DMS79 (cell line): Measurements from ENCODE around the gene OR4Q2.
"Not testable (repeated sequence)": the region's sequence is repeated elsewhere in the genome, so short reads cannot be mapped to it uniquely, and the experiment has no call there.

Experiments used
- DNase-seq: peaks from one replicate; lab custom pipeline; 2025; lab: John Stamatoyannopoulos, UW

The OR4Q2 gene

GRCh38 chr14:20001863-20002262 lies at the start of gene OR4Q2:
Gene OR4Q2, plus strand, starts transcription at chr14:20002163.
- no peak for DNase-seq

DNA sequence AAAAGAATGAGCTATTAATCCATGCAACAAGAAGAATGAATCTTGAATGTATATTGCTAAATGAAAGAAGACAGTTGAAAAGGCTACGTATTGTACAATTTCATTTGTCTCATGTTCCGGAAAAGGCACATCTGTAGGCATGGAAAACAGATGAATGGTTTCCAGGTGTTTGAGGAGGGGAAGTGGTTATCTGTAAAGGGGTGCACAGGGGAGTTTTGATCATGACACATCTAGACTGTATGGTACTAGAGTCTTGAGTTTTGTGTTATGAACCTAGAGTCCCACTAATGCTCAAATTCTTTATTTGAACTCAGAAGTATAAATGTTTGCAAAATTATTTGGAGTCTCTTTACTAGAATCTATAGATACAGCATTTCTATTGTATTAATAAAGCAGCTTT lies 32.2 kb upstream of the OR4Q2 start:
- DNase-seq = not testable (repeated sequence)

GRCh38 chr14:19974844-19975243 lies 27.1 kb upstream of the OR4Q2 start:
- no peak for DNase-seq

DNA sequence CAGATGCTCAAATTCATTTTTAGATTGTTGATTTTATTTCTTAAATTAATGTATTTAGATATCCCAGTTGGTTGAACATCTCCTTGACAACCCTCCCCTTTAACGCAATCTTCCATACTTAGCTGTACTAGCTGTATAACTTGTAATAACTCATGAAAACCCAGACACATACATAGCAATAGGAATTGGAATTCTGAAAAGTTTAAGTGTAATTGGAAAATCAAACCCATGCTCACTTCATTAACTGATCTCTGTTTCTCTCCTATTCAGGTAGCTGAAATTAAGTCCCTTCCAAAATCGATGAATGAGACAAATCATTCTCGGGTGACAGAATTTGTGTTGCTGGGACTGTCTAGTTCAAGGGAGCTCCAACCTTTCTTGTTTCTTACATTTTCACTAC lies 26.7 kb upstream of the OR4Q2 start, which contains the start of gene OR4K15:
Gene OR4K15, plus strand, starts transcription at position 301 of the 400 bp plus-strand sequence. Its CDS starts 0 bp downstream, at position 301.
- no peak for DNase-seq

- no peak for DNase-seq
Observed at GRCh38 chr14:19993438-19993837, 8.5 kb upstream of the OR4Q2 start.

GRCh38 chr14:20002319-20002718 lies 356 bp downstream of the OR4Q2 start:
- no peak for DNase-seq

GRCh38 chr14:20008156-20008555 lies 6.2 kb downstream of the OR4Q2 start:
- DNase-seq = no peak

DNA sequence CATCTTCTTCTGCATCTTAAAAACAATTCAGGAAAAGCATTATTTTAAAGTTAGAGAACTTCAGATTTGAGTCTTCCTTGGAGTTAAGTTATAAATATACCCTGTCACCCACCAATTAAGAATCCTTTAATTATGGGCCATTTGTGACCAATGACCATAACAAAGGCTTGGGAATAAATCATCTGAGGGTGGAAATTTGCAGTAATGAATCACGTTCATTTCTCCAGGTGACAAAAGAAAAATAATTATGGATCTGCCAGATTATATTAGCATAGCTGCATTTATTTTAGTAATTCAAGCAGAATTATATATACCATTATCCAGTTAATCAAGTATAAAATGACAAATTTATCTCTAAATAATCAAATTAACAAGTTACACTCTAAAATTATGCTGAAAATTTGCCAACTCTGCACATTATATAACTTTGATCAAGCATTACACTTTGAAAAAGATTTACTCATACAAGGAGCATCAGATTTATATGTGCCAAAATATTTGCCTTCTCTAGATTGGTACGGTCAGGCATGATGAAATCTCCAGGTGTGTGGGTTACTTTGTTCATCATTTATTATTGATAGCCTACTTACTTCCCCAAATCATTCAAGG lies 17.4 kb downstream of the OR4Q2 start, which contains the start of gene OR4K14:
Gene OR4K14, minus strand, starts transcription at position 51 of the 609 bp plus-strand sequence. CDS start 4,114 bp downstream, outside the sequence.
- DNase-seq = no peak

DNA sequence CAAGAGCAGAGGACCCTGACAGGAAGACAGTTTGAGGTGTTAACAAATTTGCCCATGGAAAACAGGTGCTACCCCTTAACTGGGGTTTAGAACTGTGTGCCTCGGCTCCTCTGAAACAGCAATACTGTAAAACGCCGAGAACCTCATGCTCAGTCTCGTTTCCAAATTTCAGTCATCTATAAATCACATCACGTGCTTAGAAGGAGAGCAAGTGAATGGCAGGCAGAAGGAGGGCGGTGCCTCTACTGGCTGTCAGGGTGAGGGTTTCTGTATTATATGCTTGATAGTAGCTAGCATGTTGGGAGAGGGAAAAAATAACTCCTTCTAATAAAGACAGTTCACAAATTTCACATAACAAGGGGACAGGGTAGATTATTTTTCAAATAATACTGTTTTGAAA lies 29.1 kb downstream of the OR4Q2 start:
- DNase-seq = no peak

- DNase-seq = no peak
Observed at GRCh38 chr14:20035449-20035848, 33.5 kb downstream of the OR4Q2 start.

DNA sequence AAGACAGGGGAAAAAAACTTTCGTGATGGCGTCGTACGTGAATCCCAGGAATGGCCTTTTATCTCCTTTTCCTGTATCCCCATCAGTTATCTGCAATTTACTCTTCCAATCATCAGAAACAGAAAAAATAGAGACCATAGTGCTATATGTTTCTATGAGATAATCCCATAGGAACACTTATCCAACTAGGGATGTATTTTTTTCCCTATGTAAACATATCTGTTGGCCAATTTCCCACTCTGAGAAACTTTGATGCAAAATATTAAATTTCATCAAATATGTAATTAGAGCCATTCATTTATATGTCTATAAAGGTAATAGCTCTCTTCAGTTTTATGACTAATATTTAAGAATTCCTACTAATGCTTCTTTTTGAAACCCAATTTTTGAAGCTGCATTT lies 34.0 kb downstream of the OR4Q2 start, which contains the start of gene OR4K13:
Gene OR4K13, minus strand, starts transcription at position 101 of the 400 bp plus-strand sequence. CDS start 1,280 bp downstream, outside the sequence.
- DNase-seq = no peak

DNA sequence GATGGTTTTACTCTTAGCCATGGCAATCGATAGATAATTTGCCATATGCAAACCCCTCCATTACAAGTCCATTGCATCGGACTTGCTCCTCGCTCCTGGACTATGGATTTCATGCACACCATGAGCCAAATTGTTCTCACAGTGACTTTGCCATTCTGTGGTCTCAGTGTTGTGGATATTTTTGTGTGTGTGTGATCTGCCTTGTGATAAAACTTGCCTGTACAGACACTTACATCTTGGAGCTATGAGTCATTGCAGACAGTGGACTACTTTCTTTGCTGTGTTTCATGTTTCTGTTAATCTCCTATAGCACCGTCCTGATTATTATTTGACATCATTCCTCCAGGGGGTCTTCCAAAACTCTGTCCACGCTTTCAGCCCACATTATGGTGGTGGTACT lies 42.3 kb downstream of the OR4Q2 start:
- DNase-seq = no peak

- DNase-seq = no peak
Observed at GRCh38 chr14:20048202-20048601, 46.2 kb downstream of the OR4Q2 start.
